PFSK-1 (cell line): Measurements from ENCODE around the gene INVS.

Experiments used
- FOXP2 ChIP-seq: optimal IDR thresholded peaks from 2 replicates; pipeline ENCODE3; 2011; ENCODE audit warnings: borderline replicate concordance, control low read depth, inconsistent platforms; ENCODE audit not compliant: insufficient read depth; ENCODE audit errors: extremely low read length, extremely low read depth
- POLR2AphosphoS5 ChIP-seq: IDR thresholded peaks from 2 replicates; pipeline ENCODE4 v1.6.1; 2012; ENCODE audit warnings: low read depth, mild to moderate bottlenecking, control low read depth, low read length, moderate library complexity
- REST ChIP-seq, 2 experiments: IDR thresholded peaks; 2 replicates each; pipeline versions ENCODE4 v1.6.1 to v1.8.0; 2011 to 2012; ENCODE audit warnings: low read depth in 2 of 2, low read length in 2 of 2, control low read depth in 1 of 2, inconsistent platforms in 1 of 2, mild to moderate bottlenecking in 1 of 2, moderate library complexity in 1 of 2; ENCODE audit not compliant: insufficient read depth in 1 of 2
- SIN3A ChIP-seq: IDR thresholded peaks from 2 replicates; pipeline ENCODE4 v1.6.1; 2012; ENCODE audit warnings: mild to moderate bottlenecking, low read length, moderate library complexity, borderline replicate concordance; ENCODE audit not compliant: insufficient read depth
- TAF1 ChIP-seq: IDR thresholded peaks from 2 replicates; pipeline ENCODE4 v1.6.1; 2012; ENCODE audit warnings: low read length, control low read depth, borderline replicate concordance; ENCODE audit not compliant: insufficient read depth

Gene INVS

DNA sequence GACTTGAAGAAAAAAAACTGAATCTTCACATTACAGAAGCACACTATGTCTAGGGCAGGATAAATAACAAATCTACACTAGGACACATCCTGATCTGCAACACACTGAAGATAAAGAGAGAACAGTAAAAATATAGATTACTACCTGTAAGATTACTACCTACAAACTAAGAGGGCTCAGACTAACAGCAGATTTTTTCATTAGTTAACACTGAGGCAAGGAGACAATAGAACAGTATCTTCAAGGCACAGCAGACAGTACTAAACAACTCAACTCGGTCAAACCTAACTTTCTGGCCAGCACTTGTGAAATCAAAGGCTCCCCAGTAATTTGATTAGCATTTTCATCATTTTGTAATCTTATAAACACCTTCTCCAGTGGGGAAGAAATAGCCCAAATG lies 207.2 kb downstream of the INVS start:
- TF ChIP-seq POLR2AphosphoS5, result no peak
- no peak for TF ChIP-seq TAF1
- TF ChIP-seq REST (IDR thresholded peaks at IDR 0.05; ENCODE audit: insufficient read depth in 1 of 2, low read depth in 2 of 2, low read length in 2 of 2), result no peak
- TF ChIP-seq SIN3A, result no peak
- no peak for TF ChIP-seq FOXP2

DNA sequence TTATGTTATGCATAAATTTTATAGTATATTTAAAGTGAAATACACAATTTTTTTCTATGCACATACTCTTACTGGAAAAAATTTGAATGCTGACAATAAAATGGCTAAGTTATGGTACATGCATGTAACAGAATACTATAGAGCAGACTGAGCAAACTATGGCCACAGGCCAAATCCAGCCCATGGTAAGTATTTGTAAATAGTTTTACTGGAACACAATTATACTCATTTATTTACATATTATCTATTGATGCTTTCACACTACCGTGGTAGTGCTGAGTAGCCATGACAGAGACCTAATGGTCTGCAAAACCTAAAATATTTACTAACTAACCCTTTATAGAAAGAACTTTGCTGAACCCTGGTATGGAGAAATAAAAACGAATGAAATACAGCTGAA lies 208.0 kb downstream of the INVS start:
- TF ChIP-seq POLR2AphosphoS5, result no peak
- TF ChIP-seq FOXP2, result no peak
- no peak for TF ChIP-seq SIN3A
- no peak for TF ChIP-seq TAF1
- no peak for TF ChIP-seq REST (IDR thresholded peaks at IDR 0.05; ENCODE audit: insufficient read depth in 1 of 2, low read depth in 2 of 2, low read length in 2 of 2)

GRCh38 chr9:100308965-100309564 lies 210.0 kb downstream of the INVS start:
- TF ChIP-seq TAF1 (no peak), FOXP2 (no peak), SIN3A (no peak), POLR2AphosphoS5 (no peak), REST (IDR thresholded peaks at IDR 0.05; ENCODE audit: insufficient read depth in 1 of 2, low read depth in 2 of 2, low read length in 2 of 2) (no peak)

DNA sequence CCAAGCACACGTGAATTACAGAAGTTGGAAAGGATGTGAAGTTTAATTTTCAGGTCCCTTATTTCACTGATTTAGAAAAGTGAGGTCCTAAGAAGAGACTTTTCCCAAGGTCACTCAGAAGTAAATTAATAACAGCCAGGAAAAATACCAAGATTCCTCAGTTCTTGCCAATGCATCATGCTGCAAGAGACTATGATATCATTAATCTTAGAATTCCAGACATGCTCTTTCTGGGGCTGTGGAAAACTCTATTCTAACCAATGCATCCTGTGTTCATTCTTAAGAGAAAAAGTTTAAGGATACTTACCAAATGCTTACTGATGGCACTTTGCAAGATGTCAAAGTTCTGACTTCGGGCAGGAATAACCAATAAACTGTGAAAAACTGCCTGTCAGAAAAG lies 210.9 kb downstream of the INVS start:
- TF ChIP-seq SIN3A, result no peak
- TF ChIP-seq POLR2AphosphoS5, result no peak
- TF ChIP-seq FOXP2, result no peak
- no peak for TF ChIP-seq REST (IDR thresholded peaks at IDR 0.05; ENCODE audit: insufficient read depth in 1 of 2, low read depth in 2 of 2, low read length in 2 of 2)
- TF ChIP-seq TAF1, result no peak

GRCh38 chr9:100315561-100315960 lies 216.5 kb downstream of the INVS start:
- no peak for TF ChIP-seq POLR2AphosphoS5
- no peak for TF ChIP-seq REST (IDR thresholded peaks at IDR 0.05; ENCODE audit: insufficient read depth in 1 of 2, low read depth in 2 of 2, low read length in 2 of 2)
- no peak for TF ChIP-seq SIN3A
- no peak for TF ChIP-seq FOXP2
- no peak for TF ChIP-seq TAF1
